Measurements from ENCODE around the gene RAB6B. TPM values are rescaled to one million over a fixed set of nuclear protein-coding genes. Genes with fewer than 3 reads are reported as not detected.

RAB6B gene
- total RNA-seq, 1 experiment from 2014 or later, result 0.86 TPM

DNA sequence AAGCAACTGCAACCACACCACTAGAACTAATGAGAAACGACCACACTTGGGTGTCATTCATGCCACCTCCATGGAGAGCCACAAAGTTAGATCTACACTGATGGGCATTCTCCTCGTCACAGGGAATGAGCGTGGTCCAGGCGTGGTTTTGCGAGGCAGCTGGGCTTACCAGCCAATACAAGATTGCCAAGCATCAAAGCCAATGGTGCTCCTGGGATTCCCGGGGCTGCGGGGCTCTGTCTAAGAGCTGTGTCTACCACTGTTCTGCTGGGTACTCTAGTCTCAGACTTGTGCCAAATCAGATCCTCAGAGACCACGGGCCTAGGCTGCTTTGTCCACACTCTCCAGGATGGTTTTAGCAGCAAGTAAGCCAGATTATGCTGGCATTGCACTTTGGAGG is 43.8 kb downstream of the RAB6B start:
- CTCF ChIA-PET, result no interaction called here

DNA sequence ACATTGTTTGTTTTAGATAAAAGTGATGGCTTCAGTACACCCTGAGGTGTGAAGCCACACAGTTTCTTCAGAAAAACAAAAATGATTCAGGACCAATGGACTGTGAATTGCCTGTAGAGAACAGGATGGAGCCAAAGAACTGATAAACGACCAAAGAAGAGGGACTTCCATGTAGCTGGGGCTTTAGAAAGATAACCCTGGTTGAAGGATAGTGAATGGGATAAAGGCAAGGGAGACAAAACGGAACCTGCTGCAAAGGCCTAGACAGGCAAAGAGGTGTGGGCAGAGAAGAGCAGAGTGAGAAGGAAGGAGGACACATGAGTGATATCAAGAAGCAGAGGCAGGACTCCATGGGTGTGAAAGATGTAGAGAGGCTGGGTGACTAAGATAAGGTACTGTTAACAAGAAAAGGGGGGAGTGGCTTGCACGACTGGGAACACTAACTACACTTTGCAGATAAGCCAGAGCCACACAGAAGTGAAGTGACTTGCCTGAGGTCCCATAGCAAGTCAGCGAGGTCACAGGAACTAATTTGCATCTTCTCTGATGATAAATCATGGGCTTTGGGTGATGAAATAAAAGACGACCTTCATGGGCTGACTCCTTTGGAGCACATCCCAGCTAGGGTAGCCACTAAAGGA is 44.3 kb downstream of the RAB6B start:
- no peaks in the 10 kb centered on the region for H3K27me3 ChIP-seq (replicated peaks; ENCODE audit: insufficient read depth, low read depth, low read length, poor library complexity)
- TF ChIP-seq, protein P1, sequence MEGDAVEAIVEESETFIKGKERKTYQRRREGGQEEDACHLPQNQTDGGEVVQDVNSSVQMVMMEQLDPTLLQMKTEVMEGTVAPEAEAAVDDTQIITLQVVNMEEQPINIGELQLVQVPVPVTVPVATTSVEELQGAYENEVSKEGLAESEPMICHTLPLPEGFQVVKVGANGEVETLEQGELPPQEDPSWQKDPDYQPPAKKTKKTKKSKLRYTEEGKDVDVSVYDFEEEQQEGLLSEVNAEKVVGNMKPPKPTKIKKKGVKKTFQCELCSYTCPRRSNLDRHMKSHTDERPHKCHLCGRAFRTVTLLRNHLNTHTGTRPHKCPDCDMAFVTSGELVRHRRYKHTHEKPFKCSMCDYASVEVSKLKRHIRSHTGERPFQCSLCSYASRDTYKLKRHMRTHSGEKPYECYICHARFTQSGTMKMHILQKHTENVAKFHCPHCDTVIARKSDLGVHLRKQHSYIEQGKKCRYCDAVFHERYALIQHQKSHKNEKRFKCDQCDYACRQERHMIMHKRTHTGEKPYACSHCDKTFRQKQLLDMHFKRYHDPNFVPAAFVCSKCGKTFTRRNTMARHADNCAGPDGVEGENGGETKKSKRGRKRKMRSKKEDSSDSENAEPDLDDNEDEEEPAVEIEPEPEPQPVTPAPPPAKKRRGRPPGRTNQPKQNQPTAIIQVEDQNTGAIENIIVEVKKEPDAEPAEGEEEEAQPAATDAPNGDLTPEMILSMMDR (conservative IDR thresholded peaks at IDR 0.05; ENCODE audit: low read depth, low read length), result no peak
- TF ChIP-seq EZH2 (IDR thresholded peaks at IDR 0.05; ENCODE audit: borderline replicate concordance, low read depth, low read length, poor library complexity, severe bottlenecking), result no peak
- no peaks in the 10 kb centered on the region for H3K9me3 ChIP-seq (ENCODE audit: low read depth, low read length, poor library complexity, severe bottlenecking)
- no TSS peak for BruUV-seq (replicated peaks)
- intact Hi-C loops (cut with micrococcal nuclease; ENCODE audit: unreplicated experiment), result no loop called here
- no peaks in the 10 kb centered on the region for H3K36me3 ChIP-seq (ENCODE audit: insufficient read depth, low read length, poor library complexity, severe bottlenecking)
- no peak overlapping the region for H3K27ac ChIP-seq (ENCODE audit: low read depth, low read length, poor library complexity, severe bottlenecking)
- H3K4me3 ChIP-seq (ENCODE audit: low read depth, low read length, poor library complexity, severe bottlenecking), result no peak overlapping the region
- H3K4me1 ChIP-seq (ENCODE audit: insufficient read depth, low read length, poor library complexity, severe bottlenecking), result peaks cover 4% of the 10 kb centered on the region
- POLR2A ChIA-PET (ENCODE audit: low non-redundant PET), result no interaction called here
- CTCF ChIA-PET, result no interaction called here
- no peak for DNase-seq (ENCODE audit: low spot score)

More for the DNA sequence above, 43.8 kb downstream of the RAB6B start:
- no TSS peak for BruUV-seq (replicated peaks)
- Histone ChIP-seq H3K36me3 (ENCODE audit: insufficient read depth, low read length, poor library complexity, severe bottlenecking) (no peaks in the 10 kb centered on the region), H3K9me3 (ENCODE audit: low read depth, low read length, poor library complexity, severe bottlenecking) (no peaks in the 10 kb centered on the region), H3K27me3 (replicated peaks; ENCODE audit: insufficient read depth, low read depth, low read length, poor library complexity) (no peaks in the 10 kb centered on the region), H3K4me1 (ENCODE audit: insufficient read depth, low read length, poor library complexity, severe bottlenecking) (peaks cover 4% of the 10 kb centered on the region), H3K4me3 (ENCODE audit: low read depth, low read length, poor library complexity, severe bottlenecking) (no peak overlapping the region), H3K27ac (ENCODE audit: low read depth, low read length, poor library complexity, severe bottlenecking) (no peak overlapping the region)
- POLR2A ChIA-PET (ENCODE audit: low non-redundant PET), result no interaction called here
- DNase-seq (ENCODE audit: low spot score), result no peak
- intact Hi-C loops (cut with micrococcal nuclease; ENCODE audit: unreplicated experiment), result no loop called here
- no peak for TF ChIP-seq EZH2 (IDR thresholded peaks at IDR 0.05; ENCODE audit: borderline replicate concordance, low read depth, low read length, poor library complexity, severe bottlenecking)
- TF ChIP-seq, protein P1 (conservative IDR thresholded peaks at IDR 0.05; ENCODE audit: low read depth, low read length), result no peak

DNA sequence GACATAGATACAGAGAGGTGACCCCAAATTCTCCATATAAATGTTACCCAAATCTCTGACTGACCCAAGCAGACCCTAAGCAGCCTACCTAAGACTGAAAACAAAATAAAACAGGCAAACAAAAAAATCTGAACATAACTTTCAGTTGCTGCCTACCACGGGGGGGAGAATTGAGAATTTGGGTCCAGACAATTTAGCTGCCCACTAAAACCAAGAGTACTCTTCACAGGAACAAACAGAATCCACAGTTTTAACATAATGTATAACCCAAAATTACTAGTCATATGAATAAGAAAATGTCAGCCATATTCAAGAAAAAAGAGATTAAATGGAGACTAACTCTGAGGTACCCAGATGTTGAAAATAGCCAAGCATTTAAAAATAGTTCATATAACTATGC is 45.6 kb downstream of the RAB6B start:
- BruUV-seq (replicated peaks), result no TSS peak
- Histone ChIP-seq H3K4me1 (ENCODE audit: insufficient read depth, low read length, poor library complexity, severe bottlenecking) (peaks cover 1% of the 10 kb centered on the region), H3K27me3 (replicated peaks; ENCODE audit: insufficient read depth, low read depth, low read length, poor library complexity) (no peaks in the 10 kb centered on the region), H3K36me3 (ENCODE audit: insufficient read depth, low read length, poor library complexity, severe bottlenecking) (no peaks in the 10 kb centered on the region), H3K27ac (ENCODE audit: low read depth, low read length, poor library complexity, severe bottlenecking) (no peak overlapping the region), H3K4me3 (ENCODE audit: low read depth, low read length, poor library complexity, severe bottlenecking) (no peak overlapping the region), H3K9me3 (ENCODE audit: low read depth, low read length, poor library complexity, severe bottlenecking) (no peaks in the 10 kb centered on the region)
- DNase-seq (ENCODE audit: low spot score), result no peak
- intact Hi-C loops (cut with micrococcal nuclease; ENCODE audit: unreplicated experiment), result no loop called here
- POLR2A ChIA-PET (ENCODE audit: low non-redundant PET), result no interaction called here
- TF ChIP-seq, protein P1 (conservative IDR thresholded peaks at IDR 0.05; ENCODE audit: low read depth, low read length), result no peak
- no peak for TF ChIP-seq EZH2 (IDR thresholded peaks at IDR 0.05; ENCODE audit: borderline replicate concordance, low read depth, low read length, poor library complexity, severe bottlenecking)
- CTCF ChIA-PET, result no interaction called here
